ENCODE measurements around the gene IZUMO1R.
A peak's percentile ranks its signal among the peaks of the same experiment; 100 is the strongest.

The IZUMO1R gene

DNA sequence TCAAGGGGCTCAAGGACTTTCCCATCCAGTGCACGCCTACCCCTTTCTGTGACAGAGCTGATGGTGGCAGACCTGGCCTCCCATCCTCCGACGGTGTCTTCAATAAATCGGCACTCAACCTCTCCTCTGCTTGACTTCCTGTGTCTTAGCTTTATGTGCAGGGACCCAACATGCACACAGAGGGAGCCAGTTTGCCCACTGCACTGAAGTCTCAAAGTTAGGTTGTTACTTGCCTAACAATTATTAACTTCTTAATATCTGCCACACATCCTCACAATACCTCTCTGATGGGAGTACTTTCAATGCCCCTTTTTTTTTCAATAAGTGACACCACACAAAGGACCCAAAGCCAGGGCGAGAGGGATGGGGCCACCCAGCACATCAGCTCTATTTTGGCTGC, 3.6 kb downstream of the IZUMO1R start:
- Histone ChIP-seq H3K9me3 (ENCODE audit: control extremely low read depth in 1 of 5, control insufficient read depth in 4 of 5, insufficient read depth in 2 of 5, low read depth in 1 of 5, low read length in 4 of 5) (no peaks in the 10 kb centered on the region), H3K4me3 (ENCODE audit: control insufficient read depth in 1 of 7, extremely low read depth in 1 of 7, insufficient read depth in 4 of 7, low read depth in 2 of 7, low read length in 6 of 7) (no peak overlapping the region), H3K36me3 (ENCODE audit: control insufficient read depth in 4 of 4, insufficient read depth in 4 of 4, low read length in 3 of 4) (no peaks in the 10 kb centered on the region), H3K27me3 (replicated peaks in 2 of 5; ENCODE audit: control insufficient read depth in 4 of 5, insufficient read depth in 5 of 5, low read length in 4 of 5) (peaks cover 0 to 7% (median 0%) of the 10 kb centered on the region in 5 experiments), H3K4me1 (ENCODE audit: control extremely low read depth in 1 of 4, control insufficient read depth in 4 of 4, insufficient read depth in 4 of 4, low read length in 3 of 4) (no peaks in the 10 kb centered on the region), H3K27ac (ENCODE audit: insufficient read depth in 1 of 2, low read depth in 1 of 2, low read length in 2 of 2, poor library complexity in 1 of 2, severe bottlenecking in 2 of 2) (no peak overlapping the region)
- ChIA-PET CTCF (no interaction called here), POLR2A (no interaction called here)
- WGBS (ENCODE audit: insufficient coverage) = 90% methylated on average over 5 of the region's 5 CpGs
- no peak for DNase-seq

GRCh38 chr11:94309757-94310156, 5.4 kb downstream of the IZUMO1R start:
- H3K4me1 ChIP-seq (ENCODE audit: control extremely low read depth in 1 of 4, control insufficient read depth in 4 of 4, insufficient read depth in 4 of 4, low read length in 3 of 4) = no peaks in the 10 kb centered on the region
- no peak overlapping the region for H3K4me3 ChIP-seq (ENCODE audit: control insufficient read depth in 1 of 7, extremely low read depth in 1 of 7, insufficient read depth in 4 of 7, low read depth in 2 of 7, low read length in 6 of 7)
- no CpG with 5 or more reads among the region's 1 CpG for WGBS (ENCODE audit: insufficient coverage)

GRCh38 chr11:94310191-94310875, 6.0 kb downstream of the IZUMO1R start:
- no peak for DNase-seq
- 100% methylated on average over 1 of the region's 5 CpGs for WGBS (ENCODE audit: insufficient coverage)
- Histone ChIP-seq H3K27ac (ENCODE audit: insufficient read depth in 1 of 2, low read depth in 1 of 2, low read length in 2 of 2, poor library complexity in 1 of 2, severe bottlenecking in 2 of 2) (no peak overlapping the region), H3K4me3 (ENCODE audit: control insufficient read depth in 1 of 7, extremely low read depth in 1 of 7, insufficient read depth in 4 of 7, low read depth in 2 of 7, low read length in 6 of 7) (no peak overlapping the region), H3K4me1 (ENCODE audit: control extremely low read depth in 1 of 4, control insufficient read depth in 4 of 4, insufficient read depth in 4 of 4, low read length in 3 of 4) (no peaks in the 10 kb centered on the region), H3K9me3 (ENCODE audit: control extremely low read depth in 1 of 5, control insufficient read depth in 4 of 5, insufficient read depth in 2 of 5, low read depth in 1 of 5, low read length in 4 of 5) (no peaks in the 10 kb centered on the region), H3K36me3 (ENCODE audit: control insufficient read depth in 4 of 4, insufficient read depth in 4 of 4, low read length in 3 of 4) (no peaks in the 10 kb centered on the region), H3K27me3 (replicated peaks in 2 of 5; ENCODE audit: control insufficient read depth in 4 of 5, insufficient read depth in 5 of 5, low read length in 4 of 5) (no peaks in the 10 kb centered on the region)
- POLR2A ChIA-PET = no interaction called here
- CTCF ChIA-PET = no interaction called here

More at GRCh38 chr11:94309757-94310156, 5.4 kb downstream of the IZUMO1R start:
- Histone ChIP-seq H3K36me3 (ENCODE audit: control insufficient read depth in 4 of 4, insufficient read depth in 4 of 4, low read length in 3 of 4) (no peaks in the 10 kb centered on the region), H3K9me3 (ENCODE audit: control extremely low read depth in 1 of 5, control insufficient read depth in 4 of 5, insufficient read depth in 2 of 5, low read depth in 1 of 5, low read length in 4 of 5) (no peaks in the 10 kb centered on the region), H3K27me3 (replicated peaks in 2 of 5; ENCODE audit: control insufficient read depth in 4 of 5, insufficient read depth in 5 of 5, low read length in 4 of 5) (no peaks in the 10 kb centered on the region), H3K27ac (ENCODE audit: insufficient read depth in 1 of 2, low read depth in 1 of 2, low read length in 2 of 2, poor library complexity in 1 of 2, severe bottlenecking in 2 of 2) (no peak overlapping the region)
- POLR2A ChIA-PET = no interaction called here
- DNase-seq = no peak
- CTCF ChIA-PET = no interaction called here

- 92% methylated on average over 4 of the region's 4 CpGs for WGBS (ENCODE audit: insufficient coverage)
- ChIA-PET CTCF (no interaction called here), POLR2A (no interaction called here)
- Histone ChIP-seq H3K4me3 (ENCODE audit: control insufficient read depth in 1 of 7, extremely low read depth in 1 of 7, insufficient read depth in 4 of 7, low read depth in 2 of 7, low read length in 6 of 7) (no peak overlapping the region), H3K27ac (ENCODE audit: insufficient read depth in 1 of 2, low read depth in 1 of 2, low read length in 2 of 2, poor library complexity in 1 of 2, severe bottlenecking in 2 of 2) (no peak overlapping the region), H3K4me1 (ENCODE audit: control extremely low read depth in 1 of 4, control insufficient read depth in 4 of 4, insufficient read depth in 4 of 4, low read length in 3 of 4) (no peaks in the 10 kb centered on the region), H3K36me3 (ENCODE audit: control insufficient read depth in 4 of 4, insufficient read depth in 4 of 4, low read length in 3 of 4) (no peaks in the 10 kb centered on the region), H3K9me3 (ENCODE audit: control extremely low read depth in 1 of 5, control insufficient read depth in 4 of 5, insufficient read depth in 2 of 5, low read depth in 1 of 5, low read length in 4 of 5) (no peaks in the 10 kb centered on the region), H3K27me3 (replicated peaks in 2 of 5; ENCODE audit: control insufficient read depth in 4 of 5, insufficient read depth in 5 of 5, low read length in 4 of 5) (no peaks in the 10 kb centered on the region)
- no peak for DNase-seq
Observed at GRCh38 chr11:94312339-94312738, 8.0 kb downstream of the IZUMO1R start.

GRCh38 chr11:94314064-94314463, 9.7 kb downstream of the IZUMO1R start:
- ChIA-PET POLR2A (no interaction called here), CTCF (no interaction called here)
- Histone ChIP-seq H3K27ac (ENCODE audit: insufficient read depth in 1 of 2, low read depth in 1 of 2, low read length in 2 of 2, poor library complexity in 1 of 2, severe bottlenecking in 2 of 2) (no peak overlapping the region), H3K27me3 (replicated peaks in 2 of 5; ENCODE audit: control insufficient read depth in 4 of 5, insufficient read depth in 5 of 5, low read length in 4 of 5) (no peaks in the 10 kb centered on the region), H3K9me3 (ENCODE audit: control extremely low read depth in 1 of 5, control insufficient read depth in 4 of 5, insufficient read depth in 2 of 5, low read depth in 1 of 5, low read length in 4 of 5) (no peaks in the 10 kb centered on the region), H3K4me1 (ENCODE audit: control extremely low read depth in 1 of 4, control insufficient read depth in 4 of 4, insufficient read depth in 4 of 4, low read length in 3 of 4) (no peaks in the 10 kb centered on the region), H3K36me3 (ENCODE audit: control insufficient read depth in 4 of 4, insufficient read depth in 4 of 4, low read length in 3 of 4) (no peaks in the 10 kb centered on the region), H3K4me3 (ENCODE audit: control insufficient read depth in 1 of 7, extremely low read depth in 1 of 7, insufficient read depth in 4 of 7, low read depth in 2 of 7, low read length in 6 of 7) (no peak overlapping the region)
- WGBS (ENCODE audit: insufficient coverage) = 60% methylated on average over 4 of the region's 4 CpGs
- DNase-seq = no peak

DNA sequence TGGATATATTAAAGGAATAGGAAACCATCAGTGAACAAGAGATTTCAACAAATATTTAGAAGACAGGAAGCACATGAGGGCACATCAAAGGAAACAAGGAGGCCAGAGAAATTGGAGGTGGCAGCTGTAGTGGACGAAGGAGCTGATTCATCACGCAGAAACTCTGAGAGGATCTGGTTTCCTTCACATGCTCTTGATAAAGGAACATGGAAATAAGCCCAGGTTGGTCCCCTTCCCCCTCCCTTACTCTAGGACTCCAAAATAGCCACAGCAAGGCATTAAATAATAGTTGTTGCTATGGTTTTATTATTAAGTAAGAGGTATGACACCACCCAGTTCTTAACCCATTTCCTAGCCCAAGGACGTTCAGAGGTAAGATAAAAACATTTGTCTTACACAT, 11.3 kb downstream of the IZUMO1R start:
- Histone ChIP-seq H3K4me1 (ENCODE audit: control extremely low read depth in 1 of 4, control insufficient read depth in 4 of 4, insufficient read depth in 4 of 4, low read length in 3 of 4) (no peaks in the 10 kb centered on the region), H3K36me3 (ENCODE audit: control insufficient read depth in 4 of 4, insufficient read depth in 4 of 4, low read length in 3 of 4) (no peaks in the 10 kb centered on the region), H3K27me3 (replicated peaks in 2 of 5; ENCODE audit: control insufficient read depth in 4 of 5, insufficient read depth in 5 of 5, low read length in 4 of 5) (no peaks in the 10 kb centered on the region), H3K27ac (ENCODE audit: insufficient read depth in 1 of 2, low read depth in 1 of 2, low read length in 2 of 2, poor library complexity in 1 of 2, severe bottlenecking in 2 of 2) (no peak overlapping the region), H3K4me3 (ENCODE audit: control insufficient read depth in 1 of 7, extremely low read depth in 1 of 7, insufficient read depth in 4 of 7, low read depth in 2 of 7, low read length in 6 of 7) (no peak overlapping the region), H3K9me3 (ENCODE audit: control extremely low read depth in 1 of 5, control insufficient read depth in 4 of 5, insufficient read depth in 2 of 5, low read depth in 1 of 5, low read length in 4 of 5) (no peaks in the 10 kb centered on the region)
- ChIA-PET CTCF (no interaction called here), POLR2A (no interaction called here)
- WGBS (ENCODE audit: insufficient coverage) = no CpG with 5 or more reads among the region's 3 CpGs
- peak in 2 of 3 donors; percentile 0 to 1 for DNase-seq

- 100% methylated on average over 1 of the region's 3 CpGs for WGBS (ENCODE audit: insufficient coverage)
- CTCF ChIA-PET = no interaction called here
- no peaks in the 10 kb centered on the region for H3K36me3 ChIP-seq (ENCODE audit: control insufficient read depth in 4 of 4, insufficient read depth in 4 of 4, low read length in 3 of 4)
- peaks cover 0 to 2% (median 0%) of the 10 kb centered on the region in 5 experiments for H3K27me3 ChIP-seq (replicated peaks in 2 of 5; ENCODE audit: control insufficient read depth in 4 of 5, insufficient read depth in 5 of 5, low read length in 4 of 5)
- no peak overlapping the region for H3K4me3 ChIP-seq (ENCODE audit: control insufficient read depth in 1 of 7, extremely low read depth in 1 of 7, insufficient read depth in 4 of 7, low read depth in 2 of 7, low read length in 6 of 7)
- H3K9me3 ChIP-seq (ENCODE audit: control extremely low read depth in 1 of 5, control insufficient read depth in 4 of 5, insufficient read depth in 2 of 5, low read depth in 1 of 5, low read length in 4 of 5) = no peaks in the 10 kb centered on the region
- POLR2A ChIA-PET = no interaction called here
- no peak for DNase-seq
- no peaks in the 10 kb centered on the region for H3K4me1 ChIP-seq (ENCODE audit: control extremely low read depth in 1 of 4, control insufficient read depth in 4 of 4, insufficient read depth in 4 of 4, low read length in 3 of 4)
- no peak overlapping the region for H3K27ac ChIP-seq (ENCODE audit: insufficient read depth in 1 of 2, low read depth in 1 of 2, low read length in 2 of 2, poor library complexity in 1 of 2, severe bottlenecking in 2 of 2)
Observed at GRCh38 chr11:94322501-94322900, 18.1 kb downstream of the IZUMO1R start.
